PC-3 (cell line): ENCODE results near the gene TMTC2. TPM values are rescaled to one million over a fixed set of nuclear protein-coding genes. Genes with fewer than 3 reads are reported as not detected.
"Not testable (repeated sequence)": the region's sequence is repeated elsewhere in the genome, so short reads cannot be mapped to it uniquely, and the experiment has no call there.

Experiments used
- ATAC-seq: fragments of 200-7000 bp; cut with Tn5 transposase; 2 replicates; pipeline ENCODE4 v1.9.1; 2020; ENCODE audit warnings: mild to moderate bottlenecking, moderate library complexity
- BruUV-seq: library from RNA; stranded (reverse); fragments of 400-500 nt; replicated peaks from 2 replicates; lab custom pipeline; 2021; lab: Mats Ljungman, UMichigan
- CTCF ChIA-PET: fragments of 300-600 bp; sonication (Branson Sonifier 250); formaldehyde crosslinking; loops from one replicate; lab custom pipeline; 2022; ENCODE audit warnings: antibody characterized with exemption; lab: Charles Lee
- POLR2A ChIA-PET: fragments of 300-600 bp; sonication (Branson Sonifier 250); formaldehyde crosslinking; loops from one replicate; lab custom pipeline; 2022; ENCODE audit warnings: antibody characterized with exemption; ENCODE audit not compliant: unreplicated experiment; lab: Charles Lee
- DNase-seq: peaks from one replicate; pipeline ENCODE4 v3.0.0-alpha.2; 2015
- H2AFZ ChIP-seq: fragments of 300-600 bp; sonication (generic); 2 replicates; pipeline ENCODE4 v1.6.0; 2016; ENCODE audit warnings: antibody characterized with exemption, low read length
- H3F3A ChIP-seq: fragments of 300-600 bp; sonication (generic); one replicate; pipeline ENCODE4 v1.6.0; 2017; ENCODE audit warnings: antibody characterized with exemption, low read length, control low read depth, mild to moderate bottlenecking; ENCODE audit not compliant: unreplicated experiment
- H3K27ac ChIP-seq: fragments of 300-600 bp; sonication (generic); 2 replicates; pipeline ENCODE4 v1.5.1; 2016; ENCODE audit warnings: mild to moderate bottlenecking, low read length
- H3K27me3 ChIP-seq: fragments of 300-600 bp; sonication (generic); 2 replicates; pipeline ENCODE4 v1.6.1; 2016; ENCODE audit warnings: low read length, mixed read lengths
- H3K36me3 ChIP-seq: fragments of 300-600 bp; sonication (generic); 2 replicates; pipeline ENCODE4 v1.6.1; 2016; ENCODE audit warnings: low read depth, mixed run types, low read length, mixed read lengths
- H3K4me1 ChIP-seq: fragments of 300-600 bp; sonication (generic); 2 replicates; pipeline ENCODE4 v1.5.1; 2016; ENCODE audit warnings: low read length; ENCODE audit not compliant: insufficient read depth
- H3K4me2 ChIP-seq: fragments of 300-600 bp; sonication (generic); 2 replicates; pipeline ENCODE4 v1.6.0; 2016; ENCODE audit warnings: low read length
- H3K4me3 ChIP-seq: fragments of 300-600 bp; sonication (generic); 2 replicates; pipeline ENCODE4 v1.5.1; 2016; ENCODE audit warnings: mild to moderate bottlenecking, low read length, mixed read lengths
- H3K79me2 ChIP-seq: fragments of 300-600 bp; sonication (generic); 2 replicates; pipeline ENCODE4 v1.6.1; 2017; ENCODE audit warnings: low read length, mixed read lengths
- H3K9ac ChIP-seq: fragments of 300-600 bp; sonication (generic); 2 replicates; pipeline ENCODE4 v1.6.0; 2016; ENCODE audit warnings: mild to moderate bottlenecking, low read length
- H3K9me2 ChIP-seq: fragments of 300-600 bp; sonication (generic); replicated peaks from 2 replicates; pipeline ENCODE4 v1.6.1; 2016; ENCODE audit warnings: mixed run types, low read length, mixed read lengths
- H3K9me3 ChIP-seq: fragments of 300-600 bp; sonication (generic); 2 replicates; pipeline ENCODE4 v1.6.1; 2016; ENCODE audit warnings: low read length, mixed read lengths
- H4K20me1 ChIP-seq: fragments of 300-600 bp; sonication (generic); 2 replicates; pipeline ENCODE4 v1.6.1; 2016; ENCODE audit warnings: low read length, mixed read lengths
- CTCF ChIP-seq: fragments of 300-600 bp; sonication (generic); conservative IDR thresholded peaks from 2 replicates; pipeline ENCODE4 v1.5.1; 2017; ENCODE audit warnings: antibody characterized with exemption, low read depth, mild to moderate bottlenecking, low read length
- EZH2 ChIP-seq: fragments of 300-600 bp; sonication (generic); IDR thresholded peaks from one replicate; pipeline ENCODE4 v1.6.1; 2017; ENCODE audit warnings: antibody characterized with exemption, mild to moderate bottlenecking, low read length; ENCODE audit not compliant: unreplicated experiment
- EZH2phosphoT487 ChIP-seq: fragments of 300-600 bp; sonication (generic); IDR thresholded peaks from 2 replicates; pipeline ENCODE4 v1.6.1; 2018; ENCODE audit warnings: mild to moderate bottlenecking, antibody characterized with exemption, low read length, borderline replicate concordance
- intact Hi-C: fragments of 100-400 bp; cut with micrococcal nuclease; formaldehyde crosslinking; loops from 2 replicates; pipeline ENCODE4 v1.9.0; 2023
- total RNA-seq: library from RNA; depleted of rRNA; stranded (reverse); fragments of >200 nt; gene quantifications from 2 replicates; pipeline ENCODE4 v1.2.3, GENCODE V29; 2014

TMTC2 gene
- total RNA-seq, 1 experiment from 2014 or later: 10.7 TPM

GRCh38 chr12:82803201-82803600, 116.5 kb downstream of the TMTC2 start:
- ChIA-PET POLR2A (no interaction called here), CTCF (no interaction called here)
- Histone ChIP-seq H3K36me3 (no peaks in the 10 kb centered on the region), H2AFZ (no peak overlapping the region), H3F3A (no peaks in the 10 kb centered on the region), H3K27me3 (no peaks in the 10 kb centered on the region), H3K79me2 (no peaks in the 10 kb centered on the region), H3K27ac (no peak overlapping the region), H3K4me1 (no peaks in the 10 kb centered on the region), H3K9me2 (no peaks in the 10 kb centered on the region), H3K4me3 (no peak overlapping the region), H3K9ac (no peak overlapping the region), H4K20me1 (no peaks in the 10 kb centered on the region), H3K9me3 (no peaks in the 10 kb centered on the region), H3K4me2 (no peak overlapping the region)
- no peak for TF ChIP-seq EZH2
- no peak for TF ChIP-seq EZH2phosphoT487
- TF ChIP-seq CTCF: no peak
- DNase-seq (no peak), ATAC-seq (no peak)
- no TSS peak for BruUV-seq
- intact Hi-C loops: no loop called here

GRCh38 chr12:82804601-82805000, 117.9 kb downstream of the TMTC2 start:
- Histone ChIP-seq H3K27ac (no peak overlapping the region), H3K4me3 (no peak overlapping the region), H3K4me1 (no peaks in the 10 kb centered on the region), H3K4me2 (no peak overlapping the region), H3F3A (no peaks in the 10 kb centered on the region), H4K20me1 (no peaks in the 10 kb centered on the region), H3K79me2 (no peaks in the 10 kb centered on the region), H3K9me2 (no peaks in the 10 kb centered on the region), H3K9ac (no peak overlapping the region), H3K27me3 (no peaks in the 10 kb centered on the region), H3K36me3 (no peaks in the 10 kb centered on the region), H3K9me3 (no peaks in the 10 kb centered on the region), H2AFZ (no peak overlapping the region)
- intact Hi-C loops: no loop called here
- no TSS peak for BruUV-seq
- ChIA-PET POLR2A (no interaction called here), CTCF (no interaction called here)
- DNase-seq (no peak), ATAC-seq (no peak)
- no peak for TF ChIP-seq EZH2phosphoT487
- no peak for TF ChIP-seq EZH2
- TF ChIP-seq CTCF: no peak

DNA sequence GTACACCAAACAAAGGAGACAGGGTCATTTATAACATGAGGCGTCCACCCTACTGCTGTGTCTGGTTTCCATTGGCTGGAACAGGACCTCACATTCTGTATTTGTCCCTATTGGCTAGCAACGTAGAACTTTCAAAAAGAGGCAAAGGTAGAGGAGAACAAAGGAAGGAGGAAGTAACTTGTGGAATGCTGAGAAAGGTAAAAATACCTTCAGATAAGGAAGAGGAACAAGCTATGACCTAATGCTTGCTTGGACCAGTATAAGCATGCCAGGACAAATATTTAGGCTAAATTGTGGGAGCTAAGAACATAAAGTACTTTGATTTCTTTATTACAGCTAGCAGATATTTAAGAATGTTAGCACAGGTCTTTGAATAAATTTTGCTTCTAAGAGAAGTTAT, 118.3 kb downstream of the TMTC2 start:
- H4K20me1 ChIP-seq, H3K79me2 ChIP-seq, intact Hi-C loops, H3K27me3 ChIP-seq, ATAC-seq, H3F3A ChIP-seq, H3K36me3 ChIP-seq, H3K9me3 ChIP-seq, H3K9ac ChIP-seq, H3K9me2 ChIP-seq, H2AFZ ChIP-seq, POLR2A ChIA-PET, CTCF ChIA-PET, H3K27ac ChIP-seq, H3K4me1 ChIP-seq, H3K4me3 ChIP-seq, BruUV-seq, H3K4me2 ChIP-seq: not testable (repeated sequence)
- DNase-seq: peak; percentile 10
